ENCODE data around the gene NFE2.
"Not testable (repeated sequence)": the region's sequence is repeated elsewhere in the genome, so short reads cannot be mapped to it uniquely, and the experiment has no call there.

The NFE2 gene

DNA sequence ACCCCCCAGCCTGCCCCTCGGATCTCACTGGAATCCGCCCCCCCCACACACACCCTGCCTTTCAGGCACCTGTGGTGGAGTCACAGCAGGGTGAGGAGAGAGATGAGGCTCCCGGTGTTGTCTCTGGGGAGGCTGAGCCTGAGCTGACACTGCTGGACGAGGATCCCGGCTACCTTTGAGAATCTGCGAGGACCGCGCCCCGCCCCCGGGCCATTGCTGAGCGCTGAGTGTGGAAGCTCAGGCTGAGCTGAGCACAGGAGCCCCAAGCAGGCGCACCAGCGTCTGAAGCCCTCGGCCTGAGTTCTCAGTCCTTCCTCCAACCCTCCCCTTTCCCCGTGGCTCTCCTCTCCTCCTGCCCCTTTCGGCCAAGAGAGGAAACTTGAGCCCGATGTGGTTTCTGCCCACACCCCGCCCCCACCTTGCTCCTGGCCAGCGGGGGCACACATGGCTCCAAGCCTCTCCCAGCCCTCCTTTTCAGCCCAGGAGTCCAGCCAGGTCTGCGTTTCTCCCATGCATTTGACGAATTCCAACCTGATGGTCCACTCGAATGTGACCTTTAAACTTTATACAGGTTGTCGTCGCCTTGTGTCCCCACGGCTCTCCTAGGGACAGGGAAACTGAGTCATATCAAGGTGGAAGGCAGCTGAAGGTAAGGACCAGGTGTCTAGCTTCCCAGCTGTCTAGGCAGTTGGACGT is at the start of gene NFE2:
Gene NFE2 (minus strand): TSS at position 284 of the 696 bp plus-strand sequence. CDS start 5,767 bp downstream, outside the sequence.
- no peak for DNase-seq (ENCODE audit: low read depth, low spot score)

DNA sequence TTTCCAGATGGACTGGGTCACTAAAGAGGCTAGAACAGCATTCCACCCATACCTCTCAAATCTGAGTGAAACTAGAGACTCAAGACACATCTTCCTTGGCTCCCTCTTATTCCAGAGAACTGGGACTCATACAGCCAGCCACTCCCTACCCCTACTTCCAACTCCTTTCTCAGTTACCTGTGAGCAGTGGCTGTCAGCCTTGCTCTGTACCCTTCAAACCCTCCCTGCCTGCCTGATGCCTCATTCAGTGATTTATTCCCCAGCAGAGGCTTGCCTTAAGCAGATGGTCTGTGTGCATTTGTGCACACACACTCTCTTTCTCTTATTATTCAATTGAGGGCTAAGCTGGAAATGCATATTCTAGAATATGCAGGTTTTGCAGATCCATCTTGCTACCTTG is 48.9 kb upstream of the NFE2 start:
- DNase-seq (ENCODE audit: low read depth, low spot score): no peak

GRCh38 chr12:54349036-54349435 is 48.2 kb upstream of the NFE2 start:
- no peak for DNase-seq (ENCODE audit: low read depth, low spot score)

GRCh38 chr12:54341378-54342300 is 40.8 kb upstream of the NFE2 start:
- no peak for DNase-seq (ENCODE audit: low read depth, low spot score)

DNA sequence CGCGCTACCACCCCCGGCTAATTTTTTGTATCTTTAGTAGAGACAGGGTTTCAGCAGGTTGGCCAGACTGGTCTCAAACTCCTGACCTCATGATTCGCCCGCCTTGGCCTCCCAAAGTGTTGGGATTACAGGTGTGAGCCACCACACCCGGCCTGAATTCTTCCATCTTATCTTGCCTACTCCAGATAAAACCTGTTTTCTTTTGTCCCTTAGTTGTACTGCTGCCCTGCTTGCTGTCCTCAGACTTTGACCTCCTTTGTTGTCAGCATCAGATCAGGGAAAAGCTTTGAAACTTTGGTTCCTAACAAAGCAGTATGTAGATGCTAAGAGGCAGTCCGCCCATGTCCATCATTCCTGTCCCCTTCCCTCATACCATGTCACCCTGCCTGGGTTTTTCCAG is 40.0 kb upstream of the NFE2 start:
- DNase-seq (ENCODE audit: low read depth, low spot score): no peak

DNA sequence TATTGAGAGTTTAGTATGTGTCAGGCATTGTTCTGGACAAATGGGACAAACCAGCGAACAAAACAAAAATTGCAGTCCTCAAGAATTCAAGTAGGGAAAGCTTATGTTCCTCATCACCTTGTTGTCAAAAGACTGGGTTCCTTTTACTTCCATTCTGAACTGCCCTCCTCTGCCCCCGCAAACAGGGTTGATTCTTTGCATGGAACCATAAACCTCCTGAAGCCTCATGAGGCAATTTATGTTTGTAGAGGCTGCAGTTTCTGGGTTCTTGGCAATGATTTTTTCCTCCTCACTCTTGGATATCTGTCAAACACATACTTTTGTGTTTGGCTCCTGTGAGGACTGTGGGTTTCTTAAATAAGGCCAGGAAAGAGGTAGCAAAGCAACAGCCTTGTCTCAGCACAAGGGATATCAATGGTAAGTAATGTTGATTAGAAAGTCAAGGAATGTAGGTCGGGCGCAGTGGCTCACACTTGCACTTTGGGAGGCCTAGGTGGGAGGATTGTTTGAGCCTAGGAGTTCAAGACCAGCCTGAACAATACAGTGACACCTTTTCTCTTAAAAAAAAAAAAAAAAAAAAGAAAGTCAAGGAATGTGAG is 38.0 kb upstream of the NFE2 start:
- no peak for DNase-seq (ENCODE audit: low read depth, low spot score)

GRCh38 chr12:54337854-54338650 is 37.2 kb upstream of the NFE2 start:
- DNase-seq (ENCODE audit: low read depth, low spot score): no peak

DNA sequence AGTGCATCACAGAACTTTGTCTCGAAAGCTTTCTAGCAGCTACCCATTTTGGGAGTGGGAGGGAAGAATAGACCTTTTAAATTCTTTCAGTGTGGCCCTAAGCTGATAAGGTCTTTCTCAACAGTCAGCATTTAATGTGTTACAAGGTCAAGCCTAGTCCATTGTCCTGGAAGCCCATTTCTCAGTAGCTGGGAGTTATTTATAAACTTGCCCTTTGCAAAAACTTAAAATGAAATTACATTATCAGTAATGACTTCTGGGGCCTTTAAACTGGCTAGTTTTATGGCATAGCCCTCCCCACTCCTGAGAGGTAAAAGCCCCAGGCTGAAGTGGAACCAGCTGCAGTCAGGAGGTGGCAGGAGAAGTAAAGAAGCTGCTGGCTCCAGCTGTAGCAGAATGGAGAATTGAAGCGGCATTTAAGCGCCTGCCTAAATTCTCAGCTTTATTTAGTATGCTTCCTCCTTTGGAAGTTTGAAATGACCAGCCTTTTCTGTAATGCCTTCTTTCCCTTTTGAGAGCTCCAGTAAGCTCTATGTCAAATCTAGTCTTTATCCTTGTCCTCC is 36.5 kb upstream of the NFE2 start:
- no peak for DNase-seq (ENCODE audit: low read depth, low spot score)

DNA sequence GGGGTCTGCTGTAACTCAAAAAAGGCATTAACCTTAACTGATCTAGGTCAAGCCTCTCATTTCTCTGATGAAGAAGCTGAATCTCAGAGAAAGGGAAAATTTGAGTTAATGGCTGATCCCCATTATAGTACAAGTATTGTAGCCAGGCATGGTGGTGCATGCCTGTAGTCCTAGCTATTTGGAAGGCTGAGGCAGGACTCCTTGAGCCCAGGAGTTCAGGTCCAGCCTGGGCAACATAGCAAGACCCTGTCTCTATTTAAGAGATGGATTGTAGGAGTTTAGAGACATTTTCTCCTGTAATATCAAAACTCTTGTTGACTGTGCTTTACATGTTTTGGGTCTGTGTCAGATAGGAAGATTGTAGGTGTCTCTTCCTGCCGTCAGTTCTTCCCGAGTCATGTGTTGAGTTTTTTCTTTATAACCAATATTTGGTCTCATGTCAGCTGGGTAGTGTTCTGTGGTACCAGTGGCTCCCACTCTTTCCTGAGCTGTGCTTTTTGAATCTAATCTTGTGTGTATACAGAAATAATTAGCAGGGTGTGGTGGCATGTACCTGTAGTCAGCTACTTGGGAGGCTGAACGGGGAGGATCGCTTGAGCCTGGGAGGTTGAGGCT is 32.7 kb upstream of the NFE2 start:
- no peak for DNase-seq (ENCODE audit: low read depth, low spot score)

GRCh38 chr12:54331461-54331860 is 30.6 kb upstream of the NFE2 start:
- no peak for DNase-seq (ENCODE audit: low read depth, low spot score)

GRCh38 chr12:54330442-54330841 is 29.6 kb upstream of the NFE2 start:
- no peak for DNase-seq (ENCODE audit: low read depth, low spot score)

DNA sequence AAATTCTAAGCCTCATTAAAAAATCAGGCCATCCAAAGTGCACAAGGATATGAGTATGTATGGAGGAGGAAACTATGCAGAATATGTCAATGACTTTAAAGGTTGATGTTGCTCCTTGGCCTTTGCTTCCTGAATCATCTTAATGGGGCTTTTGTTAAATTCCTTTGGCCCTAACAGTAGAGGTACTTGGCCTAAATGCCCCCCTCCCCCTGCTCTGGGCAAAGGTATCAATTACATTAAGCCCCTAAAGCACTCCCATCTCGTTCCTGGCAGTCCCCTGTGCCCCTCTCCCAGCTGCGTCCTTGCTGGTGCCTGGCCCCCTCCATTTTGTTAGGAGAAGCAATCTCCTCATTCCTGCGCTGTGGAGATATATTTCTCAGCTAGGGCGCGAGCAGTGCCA is 28.9 kb upstream of the NFE2 start:
- DNase-seq (ENCODE audit: low read depth, low spot score): no peak

DNA sequence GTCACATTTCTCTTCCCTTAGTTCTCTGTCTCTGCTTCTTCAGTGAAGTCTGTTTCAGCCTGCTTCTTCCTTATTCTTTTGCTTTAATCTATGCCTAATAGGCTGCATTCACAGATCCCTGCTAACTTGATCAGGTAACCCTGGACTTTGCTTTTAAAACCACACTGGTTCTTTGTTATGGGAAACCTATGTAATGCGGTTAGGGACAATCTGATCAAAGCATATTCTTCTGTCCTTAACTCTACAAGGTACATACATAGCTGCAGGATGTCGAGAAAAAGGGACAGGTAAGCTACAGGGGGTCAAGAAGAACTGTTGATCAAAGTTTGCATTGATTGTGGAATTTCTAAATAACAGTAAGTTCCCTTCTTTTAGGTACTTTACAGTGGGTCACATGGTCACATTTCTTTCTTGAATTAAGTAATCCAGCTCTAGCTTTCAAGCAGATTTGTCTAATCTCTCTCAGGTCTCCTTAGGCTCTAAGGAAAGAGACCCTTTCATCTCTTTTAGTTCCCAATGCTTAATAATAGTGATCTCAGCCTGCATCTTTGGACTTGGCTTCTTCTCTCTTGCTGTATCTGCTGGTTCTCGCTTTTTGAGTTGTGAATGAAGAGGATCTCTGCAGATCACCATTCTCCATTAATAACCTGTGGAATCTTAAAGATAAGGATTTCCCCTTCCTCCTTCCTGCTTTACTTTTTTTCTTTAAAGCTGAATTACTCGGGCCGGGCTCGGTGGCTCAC is 28.0 kb upstream of the NFE2 start:
- no peak for DNase-seq (ENCODE audit: low read depth, low spot score)

DNA sequence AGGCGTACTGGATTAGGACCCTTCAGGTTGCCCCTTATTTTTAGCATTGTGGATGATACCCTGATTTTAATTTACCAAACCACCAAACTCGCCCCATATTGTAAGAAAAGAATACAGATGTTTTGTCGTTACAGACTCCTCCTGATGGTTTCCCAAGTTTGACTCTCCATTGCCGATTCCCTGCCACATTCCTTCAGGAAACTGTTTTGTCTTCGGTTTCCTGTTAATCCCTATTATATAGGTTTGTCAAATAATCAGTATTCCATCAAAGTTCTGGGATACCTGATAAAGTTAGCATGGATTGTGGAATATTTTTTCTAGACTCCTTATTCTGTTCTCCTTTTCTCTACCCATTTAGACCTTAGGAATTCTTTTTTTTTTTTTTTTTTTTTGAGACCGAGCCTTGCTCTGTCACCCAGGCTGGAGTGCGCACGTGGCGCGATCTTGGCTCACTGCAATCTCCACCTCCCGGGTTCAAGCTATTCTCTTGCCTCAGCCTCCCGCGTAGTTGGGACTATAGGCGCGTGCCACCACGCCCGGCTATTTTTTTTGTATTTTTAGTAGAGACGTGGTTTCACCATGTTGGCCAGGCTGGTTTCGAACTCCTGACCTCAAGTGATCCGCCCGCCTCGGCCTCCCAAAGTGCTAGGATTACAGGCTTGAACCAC is 24.8 kb upstream of the NFE2 start:
- DNase-seq (ENCODE audit: low read depth, low spot score): not testable (repeated sequence)

GRCh38 chr12:54324617-54325441 is 24.0 kb upstream of the NFE2 start, which contains the start of gene COPZ1:
Gene COPZ1, plus strand, starts transcription at chr12:54325131. Its CDS starts 33 bp downstream, at chr12:54325164.
- peak; percentile 86 for DNase-seq (ENCODE audit: low read depth, low spot score)

GRCh38 chr12:54321363-54321762 is 20.5 kb upstream of the NFE2 start:
- DNase-seq (ENCODE audit: low read depth, low spot score): no peak

- not testable (repeated sequence) for DNase-seq (ENCODE audit: low read depth, low spot score)
Observed at GRCh38 chr12:54312309-54312708, 11.5 kb upstream of the NFE2 start.

GRCh38 chr12:54311051-54311450 is 10.2 kb upstream of the NFE2 start:
- no peak for DNase-seq (ENCODE audit: low read depth, low spot score)

Data from activated naive CD8-positive, alpha-beta T cell treated with anti-CD3 and anti-CD28 coated beads, Interleukin-2, amount 50 U/mL, for 16 hours (primary cell).